Jurkat, Clone E6-1 (cell line): ENCODE data around the gene ATP13A4. TPM values are rescaled to one million over a fixed set of nuclear protein-coding genes. Genes with fewer than 3 reads are reported as not detected.

ENCODE experiments used
- DNase-seq: peaks from one replicate; pipeline ENCODE4 v3.0.0-alpha.2; 2011; ENCODE audit warnings: low read depth, low spot score
- H3K4me3 ChIP-seq: 2 replicates; pipeline ENCODE4 v1.5.1; 2011; ENCODE audit warnings: mild to moderate bottlenecking, low read length, control low read depth, moderate library complexity
- polyA plus RNA-seq: library from polyadenylated mRNA; unstranded; fragments of >200 nt; gene quantifications from one replicate; pipeline ENCODE4 v1.2.1, GENCODE V29; 2012; ENCODE audit warnings: missing spikeins; ENCODE audit not compliant: insufficient read length, insufficient read depth

ATP13A4 gene
- polyA plus RNA-seq: 1.4 TPM

GRCh38 chr3:193554811-193555210 is at the start of gene ATP13A4:
Gene ATP13A4, minus strand, starts transcription at chr3:193554895. Its CDS starts 96 bp downstream, at chr3:193554799.
- DNase-seq: no peak
- H3K4me3 ChIP-seq: no peak within 1 kb of the TSS

GRCh38 chr3:193599393-193599792 is 44.7 kb upstream of the ATP13A4 start:
- H3K4me3 ChIP-seq: no peak overlapping the region
- peak; percentile 21 for DNase-seq

- DNase-seq: no peak
- no peak overlapping the region for H3K4me3 ChIP-seq
Observed at GRCh38 chr3:193598202-193598601, 43.5 kb upstream of the ATP13A4 start.

GRCh38 chr3:193595939-193596487 is 41.3 kb upstream of the ATP13A4 start:
- no peak for DNase-seq
- H3K4me3 ChIP-seq: no peak overlapping the region

GRCh38 chr3:193594946-193595689 is 40.4 kb upstream of the ATP13A4 start:
- H3K4me3 ChIP-seq: no peak overlapping the region
- DNase-seq: no peak

- DNase-seq: peak; percentile 28
- H3K4me3 ChIP-seq: peak overlapping the region; percentile 69
Observed at GRCh38 chr3:193593668-193594030, 39.0 kb upstream of the ATP13A4 start.

GRCh38 chr3:193592841-193593667 is 38.4 kb upstream of the ATP13A4 start, which contains the start of gene OPA1:
Gene OPA1, plus strand, starts transcription at chr3:193593208. Its CDS starts 170 bp downstream, at chr3:193593378.
- peak; percentile 94 for DNase-seq
- peak within 1 kb of the TSS; percentile 69 for H3K4me3 ChIP-seq

- no peak overlapping the region for H3K4me3 ChIP-seq
- no peak for DNase-seq
Observed at GRCh38 chr3:193590088-193590856, 35.6 kb upstream of the ATP13A4 start.

- no peak overlapping the region for H3K4me3 ChIP-seq
- DNase-seq: no peak
Observed at GRCh38 chr3:193589616-193590015, 34.9 kb upstream of the ATP13A4 start.

GRCh38 chr3:193589129-193589528 is 34.4 kb upstream of the ATP13A4 start:
- no peak overlapping the region for H3K4me3 ChIP-seq
- DNase-seq: no peak

GRCh38 chr3:193586526-193586925 is 31.8 kb upstream of the ATP13A4 start:
- DNase-seq: no peak
- H3K4me3 ChIP-seq: no peak overlapping the region

GRCh38 chr3:193585530-193585929 is 30.8 kb upstream of the ATP13A4 start:
- DNase-seq: no peak

GRCh38 chr3:193574488-193575070 is 19.9 kb upstream of the ATP13A4 start:
- no peak overlapping the region for H3K4me3 ChIP-seq
- no peak for DNase-seq

More at GRCh38 chr3:193585530-193585929, 30.8 kb upstream of the ATP13A4 start:
- no peak overlapping the region for H3K4me3 ChIP-seq

GRCh38 chr3:193573403-193574191 is 18.9 kb upstream of the ATP13A4 start:
- no peak for DNase-seq

GRCh38 chr3:193572426-193572908 is 17.8 kb upstream of the ATP13A4 start:
- peak; percentile 40 for DNase-seq

More at GRCh38 chr3:193573403-193574191, 18.9 kb upstream of the ATP13A4 start:
- no peak overlapping the region for H3K4me3 ChIP-seq

GRCh38 chr3:193569119-193569518 is 14.4 kb upstream of the ATP13A4 start:
- H3K4me3 ChIP-seq: no peak overlapping the region

More at GRCh38 chr3:193572426-193572908, 17.8 kb upstream of the ATP13A4 start:
- no peak overlapping the region for H3K4me3 ChIP-seq

GRCh38 chr3:193564012-193564411 is 9.3 kb upstream of the ATP13A4 start:
- DNase-seq: no peak
- no peak overlapping the region for H3K4me3 ChIP-seq

More at GRCh38 chr3:193569119-193569518, 14.4 kb upstream of the ATP13A4 start:
- no peak for DNase-seq

- DNase-seq: no peak
- no peak overlapping the region for H3K4me3 ChIP-seq
Observed at GRCh38 chr3:193563426-193563825, 8.7 kb upstream of the ATP13A4 start.
